GM18907 (cell line): ENCODE measurements around the gene CCDC181.
A peak's percentile ranks its signal among the peaks of the same experiment; 100 is the strongest.
"Not testable (repeated sequence)": the region's sequence is repeated elsewhere in the genome, so short reads cannot be mapped to it uniquely, and the experiment has no call there.

Experiments used
- ATAC-seq: cut with Tn5 transposase; IDR thresholded peaks from one replicate; pipeline ENCODE4 v1.9.1; 2021; ENCODE audit warnings: mild to moderate bottlenecking, moderate library complexity; ENCODE audit not compliant: unreplicated experiment

Gene CCDC181

DNA sequence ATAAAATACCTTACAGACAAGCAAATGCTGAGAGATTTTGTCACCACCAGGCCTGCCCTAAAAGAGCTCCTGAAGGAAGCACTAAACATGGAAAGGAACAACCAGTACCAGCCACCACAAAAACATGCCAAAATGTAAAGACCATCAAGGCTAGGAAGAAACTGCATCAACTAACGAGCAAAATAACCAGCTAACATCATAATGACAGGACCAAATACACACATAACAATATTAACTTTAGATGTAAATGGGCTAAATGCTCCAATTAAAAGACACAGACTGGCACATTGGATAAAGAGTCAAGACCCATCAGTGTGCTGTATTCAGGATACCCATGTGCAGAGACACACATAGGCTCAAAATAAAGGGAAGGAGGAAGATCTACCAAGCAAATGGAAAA, 24.7 kb downstream of the CCDC181 start:
- not testable (repeated sequence) for ATAC-seq

DNA sequence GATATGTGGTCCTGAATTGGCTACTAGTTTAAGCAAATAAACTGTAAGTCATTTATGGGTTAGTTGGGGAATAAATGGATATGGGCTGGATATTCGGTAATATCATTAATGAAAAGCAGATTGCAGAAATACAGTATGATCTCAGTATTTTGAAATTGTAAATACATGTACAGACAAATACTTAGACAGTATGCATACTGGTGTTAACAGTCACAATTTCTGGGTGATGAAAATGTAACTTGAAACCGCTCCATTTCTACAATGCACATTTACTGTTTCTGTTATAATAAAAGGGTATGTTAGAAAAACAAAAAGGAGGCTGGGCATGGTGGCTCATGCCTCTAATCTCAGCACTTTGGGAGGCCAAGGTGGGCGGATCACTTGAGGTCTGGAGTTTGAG, 31.3 kb downstream of the CCDC181 start:
- ATAC-seq: no peak

- no peak for ATAC-seq
Measured at GRCh38 chr1:169392406-169392805, 34.9 kb downstream of the CCDC181 start.

DNA sequence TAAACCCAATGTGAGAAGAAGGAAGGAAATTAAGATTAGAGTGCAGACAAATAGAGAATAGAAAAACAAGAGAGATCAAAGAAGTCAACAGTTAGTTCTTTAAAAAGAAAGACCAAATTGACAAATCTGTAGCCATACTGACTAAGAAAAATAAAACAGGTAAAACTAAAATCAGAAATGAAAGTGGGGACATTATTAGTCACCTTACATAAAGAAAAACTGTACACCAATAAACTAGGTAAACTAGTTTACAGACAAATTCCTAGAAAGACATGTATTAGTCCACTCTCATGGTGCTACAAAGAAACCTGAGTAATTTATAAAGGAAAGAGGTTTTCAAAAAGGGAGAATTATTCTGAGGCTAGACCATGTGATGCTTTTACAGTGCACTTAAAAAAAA, 37.0 kb downstream of the CCDC181 start:
- ATAC-seq: peak; percentile 73

- no peak for ATAC-seq
Measured at GRCh38 chr1:169387399-169387798, 39.9 kb downstream of the CCDC181 start.

GRCh38 chr1:169383449-169383848, 43.8 kb downstream of the CCDC181 start:
- no peak for ATAC-seq

DNA sequence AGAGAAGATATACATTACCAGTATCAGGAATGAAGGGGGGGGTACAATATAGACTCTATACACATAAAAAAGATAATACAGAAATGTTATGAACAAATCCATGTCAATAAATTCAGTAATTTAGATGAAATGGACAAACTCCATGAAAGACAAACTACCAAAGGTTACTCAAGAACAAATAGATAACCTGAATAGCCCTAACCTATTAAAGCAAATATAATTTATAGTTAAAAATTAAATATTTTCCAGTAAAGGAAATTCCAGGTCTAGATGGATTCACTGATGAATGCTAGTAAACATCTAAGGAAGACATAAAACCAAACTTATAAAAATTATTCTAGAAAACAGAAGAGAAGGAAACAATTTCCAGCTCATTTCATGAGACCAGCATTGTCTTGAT, 46.1 kb downstream of the CCDC181 start:
- ATAC-seq: no peak

GRCh38 chr1:169371404-169371803, 55.9 kb downstream of the CCDC181 start:
- no peak for ATAC-seq

- ATAC-seq: no peak
Measured at GRCh38 chr1:169368406-169368769, 58.9 kb downstream of the CCDC181 start.

GRCh38 chr1:169367686-169368405, 59.4 kb downstream of the CCDC181 start, which contains the start of the genes BLZF1 and NME7:
Gene BLZF1, plus strand, starts transcription at chr1:169368195. Its CDS starts 1,328 bp downstream, at chr1:169369523.
Gene NME7, minus strand, starts transcription at chr1:169367797. Its CDS starts 87 bp downstream, at chr1:169367710.
- ATAC-seq: peak; percentile 95

DNA sequence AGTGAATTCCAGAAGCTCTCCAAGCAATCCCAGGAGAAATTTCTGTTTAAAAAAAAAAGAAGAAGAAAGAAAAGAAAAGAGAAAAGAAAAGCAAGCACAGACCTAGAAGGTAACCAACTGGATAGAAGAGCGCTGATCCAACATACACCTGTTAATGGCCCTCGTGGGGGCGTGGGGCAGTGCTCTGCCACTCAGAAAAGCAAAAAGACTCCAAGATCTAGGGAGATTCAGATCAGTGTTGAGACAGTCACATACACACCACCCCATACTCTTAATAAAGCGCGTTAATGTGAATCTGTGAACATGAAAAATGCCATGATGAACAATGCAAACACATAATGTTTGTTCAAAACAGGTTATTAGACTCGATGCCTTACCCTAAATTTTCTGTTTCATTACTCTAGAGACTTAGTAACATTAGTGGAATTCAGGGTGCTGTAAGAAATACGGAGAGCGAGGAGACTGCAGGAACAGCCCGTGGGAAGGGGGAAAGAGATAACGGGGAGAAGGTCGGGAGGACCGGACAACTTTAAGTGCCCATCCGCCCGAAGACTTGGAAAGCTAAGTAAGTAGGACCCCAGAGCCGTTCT, 60.1 kb downstream of the CCDC181 start:
- peak; percentile 3 for ATAC-seq

GRCh38 chr1:169364948-169365347, 62.3 kb downstream of the CCDC181 start:
- ATAC-seq: no peak

GRCh38 chr1:169363046-169363730, 64.1 kb downstream of the CCDC181 start:
- peak; percentile 42 for ATAC-seq

GRCh38 chr1:169361281-169361680, 66.0 kb downstream of the CCDC181 start:
- ATAC-seq: no peak

GRCh38 chr1:169360415-169360814, 66.9 kb downstream of the CCDC181 start:
- ATAC-seq: no peak

- no peak for ATAC-seq
Measured at GRCh38 chr1:169348383-169349036, 78.8 kb downstream of the CCDC181 start.

- no peak for ATAC-seq
Measured at GRCh38 chr1:169347688-169348382, 79.4 kb downstream of the CCDC181 start.

DNA sequence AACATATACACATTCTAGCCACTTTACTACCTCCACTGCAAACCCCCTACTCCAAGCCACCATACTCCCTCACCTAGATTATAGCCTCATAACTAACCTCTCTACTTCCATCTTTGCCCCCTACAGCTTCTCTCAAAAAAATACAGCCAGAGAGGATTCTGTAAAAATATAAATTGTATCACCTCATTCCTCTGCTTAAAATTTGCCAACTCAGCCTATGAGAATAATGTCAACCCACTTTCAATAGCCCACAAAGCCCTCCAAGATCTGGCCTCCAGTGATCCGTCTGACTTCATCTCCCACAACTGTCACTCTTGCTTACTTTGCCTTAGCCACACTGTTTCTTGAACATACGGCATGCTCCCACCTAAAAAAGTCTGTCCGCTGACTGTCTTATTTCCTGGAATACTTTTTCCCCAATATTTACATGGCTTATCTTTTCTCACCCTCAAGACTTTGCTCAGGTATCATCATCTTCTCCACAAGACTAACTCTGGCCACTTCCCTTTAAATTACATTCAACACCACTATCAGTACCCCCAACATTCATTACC, 81.2 kb downstream of the CCDC181 start:
- no peak for ATAC-seq

DNA sequence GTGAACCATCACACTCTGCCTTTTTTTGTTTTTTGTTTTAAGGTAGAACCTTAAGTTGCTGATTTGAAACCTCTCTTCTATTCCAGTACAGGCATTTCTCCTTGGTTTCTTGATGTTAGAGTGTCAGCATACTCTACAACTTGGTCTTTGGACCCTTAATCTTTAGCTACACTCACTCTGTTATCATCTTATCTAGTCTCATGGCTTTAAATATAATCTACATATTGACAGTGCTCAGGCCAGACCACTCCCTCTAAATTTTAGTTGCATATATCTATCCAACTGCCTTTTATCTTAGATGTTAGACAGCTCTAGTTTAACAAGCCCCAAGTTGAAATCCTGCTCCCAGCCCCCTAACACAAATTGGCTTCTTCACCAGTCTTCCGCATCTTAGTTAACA, 81.8 kb downstream of the CCDC181 start:
- ATAC-seq: no peak
